ENCODE results near the gene RNF138. TPM values are rescaled to one million over a fixed set of nuclear protein-coding genes. Genes with fewer than 3 reads are reported as not detected.

RNF138 gene
- polyA plus RNA-seq, 1 donor (not counting 4 experiments of a cell fraction or from before 2014, with no cell fraction given), result 18.0 TPM

DNA sequence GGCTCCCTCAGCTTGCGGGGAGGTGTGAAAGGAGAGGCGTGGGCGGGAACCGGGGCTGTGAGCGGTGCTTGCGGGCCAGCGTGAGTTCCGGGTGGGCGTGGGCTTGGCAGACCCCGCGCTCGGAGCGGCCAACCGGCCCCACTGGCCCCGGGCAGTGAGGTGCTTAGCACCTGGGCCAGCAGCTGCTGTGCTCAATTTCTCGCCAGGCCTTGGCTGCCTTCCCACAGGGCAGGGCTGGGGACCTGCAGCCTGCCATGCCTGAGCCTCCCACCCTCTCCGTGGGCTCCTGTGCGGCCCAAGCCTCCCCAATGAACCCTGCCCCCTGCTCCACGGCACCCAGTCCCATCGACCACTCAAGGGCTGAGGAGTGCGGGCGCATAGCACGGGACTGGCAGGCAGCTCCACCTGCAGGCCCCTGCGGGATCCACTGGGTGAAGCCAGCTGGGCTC, 48.2 kb downstream of the RNF138 start:
- FAIRE-seq (no peak), DNase-seq (ENCODE audit: low read depth, low spot score) (no peak)
- H3K27ac ChIP-seq (ENCODE audit: control insufficient read depth, insufficient read depth, low read length), result no peak overlapping the region
- TF ChIP-seq EZH2 (IDR thresholded peaks at IDR 0.05; ENCODE audit: low read length), result no peak
- H3K4me2 ChIP-seq (ENCODE audit: control insufficient read depth, extremely low read depth, insufficient read depth, low read depth, low read length), result no peak overlapping the region
- H3K9me1 ChIP-seq (ENCODE audit: control insufficient read depth, extremely low read depth, insufficient read depth, low read length), result no peaks in the 10 kb centered on the region
- H3K4me3 ChIP-seq (ENCODE audit: control insufficient read depth in 2 of 3, extremely low read depth in 1 of 3, insufficient read depth in 2 of 3, low read depth in 1 of 3, low read length in 3 of 3), result no peak overlapping the region
- no peak overlapping the region for H2AFZ ChIP-seq (ENCODE audit: control insufficient read depth, low read length)
- H3K27me3 ChIP-seq (ENCODE audit: control insufficient read depth, extremely low read depth, insufficient read depth, low read length), result no peaks in the 10 kb centered on the region
- H3K9me3 ChIP-seq (ENCODE audit: control insufficient read depth, low read depth, low read length), result no peaks in the 10 kb centered on the region
- H3K9ac ChIP-seq (ENCODE audit: control insufficient read depth, extremely low read depth, insufficient read depth, low read length), result no peak overlapping the region
- H3K4me1 ChIP-seq (ENCODE audit: control insufficient read depth, extremely low read depth, insufficient read depth, low read length), result no peaks in the 10 kb centered on the region
- dilution Hi-C loops (cut with MboI; ENCODE audit: extremely low pct_ligation_motif_present, low sequenced_read_pairs), result no loop called here
- H3K36me3 ChIP-seq (ENCODE audit: control insufficient read depth in 2 of 2, extremely low read depth in 1 of 2, insufficient read depth in 2 of 2, low read length in 2 of 2), result no peaks in the 10 kb centered on the region
- H4K20me1 ChIP-seq (ENCODE audit: control insufficient read depth, extremely low read depth, insufficient read depth, low read length), result no peaks in the 10 kb centered on the region
- no peaks in the 10 kb centered on the region for H3K79me2 ChIP-seq (ENCODE audit: control insufficient read depth, insufficient read depth, low read length)

DNA sequence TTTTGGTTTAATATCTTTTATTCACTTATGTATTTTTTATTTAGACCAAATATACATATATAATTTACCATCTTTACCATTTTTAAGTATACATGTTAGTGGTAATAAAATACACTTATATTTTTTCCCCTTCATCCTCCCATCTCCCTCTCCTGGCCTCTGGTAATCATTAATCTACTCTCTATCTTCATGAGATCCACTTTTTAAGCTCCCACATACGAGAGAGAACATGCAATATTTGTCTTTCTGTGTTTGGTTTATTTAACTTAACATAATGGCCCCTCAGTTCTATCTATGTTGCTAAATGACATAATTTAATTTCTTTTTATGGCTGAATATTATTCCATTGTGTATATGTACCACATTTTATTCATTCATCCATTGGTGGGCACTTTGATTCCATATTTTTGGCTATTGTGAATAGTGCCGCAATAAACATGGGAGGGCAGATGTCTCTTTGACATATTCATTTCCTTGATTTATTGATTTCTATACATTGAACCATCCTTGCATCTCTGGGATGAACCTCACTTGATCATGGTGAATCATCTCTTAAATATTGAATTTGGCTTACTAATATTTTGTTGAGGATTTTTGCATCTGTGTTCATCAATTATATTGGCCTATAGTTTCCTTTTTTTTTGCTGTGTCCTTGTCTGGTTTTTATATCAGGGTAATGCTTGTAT, 56.7 kb downstream of the RNF138 start:
- dilution Hi-C loops (cut with MboI; ENCODE audit: extremely low pct_ligation_motif_present, low sequenced_read_pairs), result no loop called here
- no peaks in the 10 kb centered on the region for H3K9me1 ChIP-seq (ENCODE audit: control insufficient read depth, extremely low read depth, insufficient read depth, low read length)

More for the DNA sequence above, 56.7 kb downstream of the RNF138 start:
- Histone ChIP-seq H3K27ac (ENCODE audit: control insufficient read depth, insufficient read depth, low read length) (no peak overlapping the region), H3K9ac (ENCODE audit: control insufficient read depth, extremely low read depth, insufficient read depth, low read length) (no peak overlapping the region), H4K20me1 (ENCODE audit: control insufficient read depth, extremely low read depth, insufficient read depth, low read length) (no peaks in the 10 kb centered on the region), H3K9me3 (ENCODE audit: control insufficient read depth, low read depth, low read length) (no peaks in the 10 kb centered on the region), H3K4me3 (ENCODE audit: control insufficient read depth in 2 of 3, extremely low read depth in 1 of 3, insufficient read depth in 2 of 3, low read depth in 1 of 3, low read length in 3 of 3) (no peak overlapping the region), H3K4me1 (ENCODE audit: control insufficient read depth, extremely low read depth, insufficient read depth, low read length) (no peaks in the 10 kb centered on the region), H3K79me2 (ENCODE audit: control insufficient read depth, insufficient read depth, low read length) (no peaks in the 10 kb centered on the region), H3K27me3 (ENCODE audit: control insufficient read depth, extremely low read depth, insufficient read depth, low read length) (no peaks in the 10 kb centered on the region), H2AFZ (ENCODE audit: control insufficient read depth, low read length) (no peak overlapping the region), H3K36me3 (ENCODE audit: control insufficient read depth in 2 of 2, extremely low read depth in 1 of 2, insufficient read depth in 2 of 2, low read length in 2 of 2) (no peaks in the 10 kb centered on the region), H3K4me2 (ENCODE audit: control insufficient read depth, extremely low read depth, insufficient read depth, low read depth, low read length) (no peak overlapping the region)
- no peak for TF ChIP-seq EZH2 (IDR thresholded peaks at IDR 0.05; ENCODE audit: low read length)
- TF ChIP-seq, protein P1, sequence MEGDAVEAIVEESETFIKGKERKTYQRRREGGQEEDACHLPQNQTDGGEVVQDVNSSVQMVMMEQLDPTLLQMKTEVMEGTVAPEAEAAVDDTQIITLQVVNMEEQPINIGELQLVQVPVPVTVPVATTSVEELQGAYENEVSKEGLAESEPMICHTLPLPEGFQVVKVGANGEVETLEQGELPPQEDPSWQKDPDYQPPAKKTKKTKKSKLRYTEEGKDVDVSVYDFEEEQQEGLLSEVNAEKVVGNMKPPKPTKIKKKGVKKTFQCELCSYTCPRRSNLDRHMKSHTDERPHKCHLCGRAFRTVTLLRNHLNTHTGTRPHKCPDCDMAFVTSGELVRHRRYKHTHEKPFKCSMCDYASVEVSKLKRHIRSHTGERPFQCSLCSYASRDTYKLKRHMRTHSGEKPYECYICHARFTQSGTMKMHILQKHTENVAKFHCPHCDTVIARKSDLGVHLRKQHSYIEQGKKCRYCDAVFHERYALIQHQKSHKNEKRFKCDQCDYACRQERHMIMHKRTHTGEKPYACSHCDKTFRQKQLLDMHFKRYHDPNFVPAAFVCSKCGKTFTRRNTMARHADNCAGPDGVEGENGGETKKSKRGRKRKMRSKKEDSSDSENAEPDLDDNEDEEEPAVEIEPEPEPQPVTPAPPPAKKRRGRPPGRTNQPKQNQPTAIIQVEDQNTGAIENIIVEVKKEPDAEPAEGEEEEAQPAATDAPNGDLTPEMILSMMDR (optimal IDR thresholded peaks at IDR 0.05 in 1 of 3, IDR thresholded peaks at IDR 0.05 in 1 of 3, conservative IDR thresholded peaks at IDR 0.05 in 1 of 3; ENCODE audit: extremely low read depth in 1 of 3, insufficient read depth in 2 of 3, low read length in 3 of 3), result no peak
- FAIRE-seq (no peak), DNase-seq (ENCODE audit: low read depth, low spot score) (no peak)
